MM.1S (cell line): Measurements from ENCODE around the gene BTNL3.

Experiments
- EZH2 ChIP-seq: fragments of 300-600 bp; sonication (generic); optimal IDR thresholded peaks from 2 replicates; pipeline ENCODE3; 2017; ENCODE audit warnings: low read depth, mild to moderate bottlenecking, antibody characterized with exemption, low read length, mixed read lengths
- EZH2phosphoT487 ChIP-seq: fragments of 300-600 bp; sonication (generic); IDR thresholded peaks from 2 replicates; pipeline ENCODE4 v1.6.1; 2018; ENCODE audit warnings: antibody characterized with exemption, low read length
- TF ChIP-seq, protein P1 (sequence below): fragments of 300-600 bp; sonication (generic); IDR thresholded peaks from 2 replicates; pipeline ENCODE4 v1.5.1; 2016; ENCODE audit warnings: antibody characterized with exemption, low read length, mixed read lengths

- TF ChIP-seq, protein P1, sequence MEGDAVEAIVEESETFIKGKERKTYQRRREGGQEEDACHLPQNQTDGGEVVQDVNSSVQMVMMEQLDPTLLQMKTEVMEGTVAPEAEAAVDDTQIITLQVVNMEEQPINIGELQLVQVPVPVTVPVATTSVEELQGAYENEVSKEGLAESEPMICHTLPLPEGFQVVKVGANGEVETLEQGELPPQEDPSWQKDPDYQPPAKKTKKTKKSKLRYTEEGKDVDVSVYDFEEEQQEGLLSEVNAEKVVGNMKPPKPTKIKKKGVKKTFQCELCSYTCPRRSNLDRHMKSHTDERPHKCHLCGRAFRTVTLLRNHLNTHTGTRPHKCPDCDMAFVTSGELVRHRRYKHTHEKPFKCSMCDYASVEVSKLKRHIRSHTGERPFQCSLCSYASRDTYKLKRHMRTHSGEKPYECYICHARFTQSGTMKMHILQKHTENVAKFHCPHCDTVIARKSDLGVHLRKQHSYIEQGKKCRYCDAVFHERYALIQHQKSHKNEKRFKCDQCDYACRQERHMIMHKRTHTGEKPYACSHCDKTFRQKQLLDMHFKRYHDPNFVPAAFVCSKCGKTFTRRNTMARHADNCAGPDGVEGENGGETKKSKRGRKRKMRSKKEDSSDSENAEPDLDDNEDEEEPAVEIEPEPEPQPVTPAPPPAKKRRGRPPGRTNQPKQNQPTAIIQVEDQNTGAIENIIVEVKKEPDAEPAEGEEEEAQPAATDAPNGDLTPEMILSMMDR: no peak
- TF ChIP-seq EZH2: no peak
- TF ChIP-seq EZH2phosphoT487: no peak
Measured at GRCh38 chr5:180990086-180990881, 1.6 kb downstream of the BTNL3 start.
